LNCaP clone FGC (cell line): ENCODE measurements around the gene WDFY1.

Source experiments
- DNase-seq: peaks from one replicate; pipeline ENCODE4 v3.0.0-alpha.2; 2011; ENCODE audit warnings: low read depth
- H3K4me3 ChIP-seq: 2 replicates; pipeline ENCODE4 v1.5.1; 2011; ENCODE audit warnings: mild to moderate bottlenecking, low read depth, low read length, control low read depth
- CTCF ChIP-seq: IDR thresholded peaks from 2 replicates; pipeline ENCODE4 v1.5.1; 2012; ENCODE audit warnings: mild to moderate bottlenecking; ENCODE audit not compliant: control insufficient read depth, insufficient read depth; ENCODE audit errors: extremely low read depth

WDFY1 gene

GRCh38 chr2:223972656-223973102 lies 27.5 kb upstream of the WDFY1 start:
- H3K4me3 ChIP-seq, result no peak overlapping the region
- no peak for TF ChIP-seq CTCF

GRCh38 chr2:223971731-223972130 lies 26.6 kb upstream of the WDFY1 start:
- no peak for TF ChIP-seq CTCF
- no peak for DNase-seq
- H3K4me3 ChIP-seq, result no peak overlapping the region

More at GRCh38 chr2:223972656-223973102, 27.5 kb upstream of the WDFY1 start:
- no peak for DNase-seq

- H3K4me3 ChIP-seq, result no peak overlapping the region
- peak; percentile 82 for TF ChIP-seq CTCF
- no peak for DNase-seq
Measured at GRCh38 chr2:223970343-223971128, 25.4 kb upstream of the WDFY1 start.

GRCh38 chr2:223969856-223970255 lies 24.7 kb upstream of the WDFY1 start:
- no peak for TF ChIP-seq CTCF
- no peak for DNase-seq
- H3K4me3 ChIP-seq, result no peak overlapping the region

GRCh38 chr2:223969315-223969714 lies 24.2 kb upstream of the WDFY1 start:
- no peak for DNase-seq
- no peak for TF ChIP-seq CTCF
- H3K4me3 ChIP-seq, result no peak overlapping the region

GRCh38 chr2:223967981-223968380 lies 22.8 kb upstream of the WDFY1 start:
- no peak for TF ChIP-seq CTCF
- no peak for DNase-seq
- no peak overlapping the region for H3K4me3 ChIP-seq

GRCh38 chr2:223959688-223960087 lies 14.6 kb upstream of the WDFY1 start:
- H3K4me3 ChIP-seq, result no peak overlapping the region
- TF ChIP-seq CTCF, result no peak

More at GRCh38 chr2:223959688-223960087, 14.6 kb upstream of the WDFY1 start:
- DNase-seq, result no peak
